K562 (cell line): ENCODE measurements around the gene MX1. TPM values are rescaled to one million over a fixed set of nuclear protein-coding genes. Genes with fewer than 3 reads are reported as not detected.

Experiments
- ATAC-seq: fragments of 200-7000 bp; cut with Tn5 transposase; 3 replicates; pipeline ENCODE4 v1.9.1; 2020; ENCODE audit warnings: moderate library complexity
- BruUV-seq: library from RNA; stranded (reverse); fragments of 400-500 nt; replicated peaks from 2 replicates; lab custom pipeline; 2021; lab: Mats Ljungman, UMichigan
- CTCF ChIA-PET: fragments of 300-600 bp; formaldehyde crosslinking; extraction: SDS; loops from one replicate; lab custom pipeline; 2021; ENCODE audit warnings: low intra/inter-chr PET ratio; lab: Yijun Ruan, JAX
- POLR2A ChIA-PET: fragments of 300-600, 350-650 bp; sonication (Branson Sonifier 250); formaldehyde crosslinking; extraction: SDS; loops from one replicate; lab custom pipeline; 2021; ENCODE audit warnings: antibody characterized with exemption, inconsistent platforms; lab: Yijun Ruan, JAX
- DNase-seq, 4 experiments: peaks; one replicate each; pipeline versions ENCODE4 v3.0.0 to v3.0.0-alpha.2; 2011 to 2018; ENCODE audit warnings: low spot score in 3 of 4, mixed read lengths in 3 of 4; ENCODE audit errors: extremely low read depth in 1 of 4
- FAIRE-seq: peaks from 2 replicates; lab custom pipeline; 2011; peaks lifted over from hg19 to GRCh38; lab: Jason Lieb, UNC
- H2AFZ ChIP-seq: 2 replicates; pipeline ENCODE4 v1.6.0; 2011; ENCODE audit warnings: low read depth, low read length, control low read depth, inconsistent platforms
- H3K27ac ChIP-seq: fragments of 200-600 bp; 3 replicates; pipeline ENCODE4 v1.8.0; 2011; ENCODE audit warnings: low read depth, mild to moderate bottlenecking, control low read depth, inconsistent platforms, low read length, moderate library complexity, mixed read lengths; ENCODE audit errors: extremely low read depth
- H3K27me3 ChIP-seq, 2 experiments: fragments of 300-600 bp in 1 of 2; 2 replicates in 1 of 2; 3 replicates in 1 of 2; pipeline versions ENCODE4 v1.6.0 to v1.8.0; 2011; ENCODE audit warnings: inconsistent platforms in 2 of 2, low read length in 2 of 2, mild to moderate bottlenecking in 1 of 2, mixed read lengths in 1 of 2, moderate library complexity in 1 of 2; ENCODE audit not compliant: control insufficient read depth in 2 of 2, insufficient read depth in 2 of 2
- H3K36me3 ChIP-seq: fragments of 300-600 bp; 3 replicates; pipeline ENCODE4 v1.8.0; 2011; ENCODE audit warnings: mild to moderate bottlenecking, low read length, inconsistent platforms; ENCODE audit not compliant: control insufficient read depth, insufficient read depth
- H3K4me1 ChIP-seq, 2 experiments: fragments of 200-600 bp in 1 of 2; replicated peaks in 1 of 2; 2 replicates in 1 of 2; 3 replicates in 1 of 2; pipeline versions ENCODE4 v1.5.1 to v1.8.0; 2011; ENCODE audit warnings: inconsistent platforms in 2 of 2, low read length in 2 of 2, mild to moderate bottlenecking in 1 of 2, mixed read lengths in 1 of 2, moderate library complexity in 1 of 2; ENCODE audit not compliant: control insufficient read depth in 2 of 2, insufficient read depth in 2 of 2
- H3K4me2 ChIP-seq: 2 replicates; pipeline ENCODE4 v1.6.1; 2011; ENCODE audit warnings: low read length, control low read depth, inconsistent platforms, mixed read lengths; ENCODE audit not compliant: insufficient read depth
- H3K4me3 ChIP-seq: fragments of 200-600 bp; sonication (generic), shearing (Covaris generic); 2 replicates; pipeline ENCODE4 v1.5.1; 2016; ENCODE audit warnings: control low read depth, inconsistent platforms
- H3K79me2 ChIP-seq: fragments of 200-600 bp; 3 replicates; pipeline ENCODE4 v1.8.0; 2011; ENCODE audit warnings: low read length, inconsistent platforms; ENCODE audit not compliant: control insufficient read depth, insufficient read depth
- H3K9ac ChIP-seq, 2 experiments: 2 replicates each; pipeline versions ENCODE4 v1.6.0 to v1.6.1; 2011; ENCODE audit warnings: low read depth in 2 of 2, low read length in 2 of 2, control low read depth in 1 of 2, inconsistent platforms in 1 of 2, mild to moderate bottlenecking in 1 of 2, mixed read lengths in 1 of 2; ENCODE audit not compliant: insufficient read depth in 1 of 2
- H3K9me1 ChIP-seq: one replicate; pipeline ENCODE4 v1.6.0; 2011; ENCODE audit warnings: inconsistent platforms, mild to moderate bottlenecking, low read length, moderate library complexity; ENCODE audit not compliant: control insufficient read depth, insufficient read depth
- H3K9me3 ChIP-seq: replicated peaks from 2 replicates; pipeline ENCODE4 v1.5.1; 2011; ENCODE audit warnings: low read depth, low read length, inconsistent platforms; ENCODE audit not compliant: control insufficient read depth, insufficient read depth
- H4K20me1 ChIP-seq: replicated peaks from 2 replicates; pipeline ENCODE4 v1.6.1; 2011; ENCODE audit warnings: low read length, inconsistent platforms, mixed read lengths; ENCODE audit not compliant: control insufficient read depth, insufficient read depth
- CBFA2T3 ChIP-seq: fragments of 450-650 bp; IDR thresholded peaks from 2 replicates; pipeline ENCODE4 v1.6.1; 2017
- HDAC3 ChIP-seq: fragments of 450-650 bp; IDR thresholded peaks from 2 replicates; pipeline ENCODE4 v1.6.1; 2018; ENCODE audit warnings: borderline replicate concordance, mild to moderate bottlenecking, moderate library complexity; ENCODE audit not compliant: partially characterized antibody
- IFI16 ChIP-seq: fragments of 250-450 bp; sonication (Bioruptor Pico); IDR thresholded peaks from 2 replicates; pipeline ENCODE4 v2.1.2; 2022; ENCODE audit warnings: mild to moderate bottlenecking, inconsistent platforms
- MEF2D ChIP-seq: conservative IDR thresholded peaks from 2 replicates; pipeline ENCODE4 v1.6.1; 2016; ENCODE audit warnings: low read depth, missing genetic modification characterization, missing compliant biosample characterization
- PHF20 ChIP-seq: fragments of 450-650 bp; IDR thresholded peaks from 2 replicates; pipeline ENCODE4 v1.6.1; 2018; ENCODE audit not compliant: partially characterized antibody
- SMARCB1 ChIP-seq: IDR thresholded peaks from 2 replicates; pipeline ENCODE4 v1.6.1; 2011; ENCODE audit warnings: improper control_type of control experiment, low read depth; ENCODE audit not compliant: insufficient read length
- SRSF7 ChIP-seq: fragments of 200-400 bp; formaldehyde crosslinking; optimal IDR thresholded peaks from 2 replicates; pipeline ENCODE3; 2017; ENCODE audit warnings: mild to moderate bottlenecking, low read depth, low read length
- TGIF2 ChIP-seq: sonication (generic); formaldehyde crosslinking; IDR thresholded peaks from 2 replicates; pipeline ENCODE4 v1.8.1; 2022; ENCODE audit warnings: mild to moderate bottlenecking, missing genetic modification reagents, moderate library complexity
- ZC3H4 ChIP-seq: sonication (generic); formaldehyde crosslinking; IDR thresholded peaks from 2 replicates; pipeline ENCODE4 v1.9.0; 2021; ENCODE audit warnings: missing genetic modification reagents, borderline replicate concordance
- ZHX1 ChIP-seq: fragments of 150-350 bp; conservative IDR thresholded peaks from 2 replicates; pipeline ENCODE4 v1.6.1; 2014; ENCODE audit warnings: low read length
- ZNF740 ChIP-seq, 3 experiments: fragments of 200-800 bp in 1 of 3; sonication (Bioruptor generic) in 1 of 3; sonication (generic) in 1 of 3; formaldehyde crosslinking in 1 of 3; IDR thresholded peaks; 2 replicates each; pipeline versions ENCODE4 v1.6.1 to v1.8.0; 2016 to 2022; ENCODE audit warnings: mild to moderate bottlenecking in 2 of 3, missing compliant biosample characterization in 2 of 3, missing genetic modification characterization in 2 of 3, missing genetic modification reagents in 1 of 3
- ZNF75A ChIP-seq: fragments of 450-650 bp; formaldehyde crosslinking; IDR thresholded peaks from 2 replicates; pipeline ENCODE4 v1.4.0; 2020; ENCODE audit warnings: mild to moderate bottlenecking
- WGBS: fragments of 100-300 bp; shearing (Covaris generic); methylation state at CpG from one replicate; pipeline ENCODE4 v1.1.6; 2016; ENCODE audit warnings: low coverage, mixed read lengths; ENCODE audit not compliant: insufficient coverage; ENCODE audit errors: missing lambda C conversion rate; 5-methylcytosine and 5-hydroxymethylcytosine counted together
- in situ Hi-C: fragments of 300-500 bp; cut with MboI; formaldehyde crosslinking; loops from 4 replicates; pipeline ENCODE4 v1.15.0; 2018; ENCODE audit warnings: inconsistent platforms, mixed read lengths
- intact Hi-C: fragments of 100-400 bp; cut with micrococcal nuclease; formaldehyde crosslinking; loops from 2 replicates; pipeline ENCODE4 v1.14.2; 2022
- polyA plus RNA-seq, 8 experiments: library from polyadenylated mRNA; depleted of rRNA in 4 of 8; stranded (reverse) in 5 of 8; unstranded in 3 of 8; fragments of >200 nt; fragmentation: Nextera tagmentation in 2 of 8; fragmentation: Illumina TruSeq in 1 of 8; extraction: Ambion mirVana in 2 of 8; extraction: Trizol in 1 of 8; gene quantifications; 2 replicates each; pipeline versions ENCODE4 v1.2.1 to v1.2.3, GENCODE V29; 2011 to 2014; ENCODE audit warnings: inconsistent platforms in 1 of 8, missing spikeins in 1 of 8
- total RNA-seq, 7 experiments: library from RNA; depleted of rRNA in 6 of 7; stranded (reverse); fragments of >200 nt in 6 of 7; fragmentation: Illumina TruSeq in 2 of 7; extraction: Trizol in 2 of 7; gene quantifications; 2 replicates each; pipeline versions ENCODE4 v1.2.1 to v1.2.3, GENCODE V29; 2011 to 2021; ENCODE audit warnings: low replicate concordance in 1 of 7
- TF ChIP-seq, protein P1 (sequence below): fragments of 250-450 bp; sonication (Bioruptor Pico); IDR thresholded peaks from 2 replicates; pipeline ENCODE4 v1.8.0; 2021; ENCODE audit warnings: moderate library complexity, mild to moderate bottlenecking, inconsistent platforms
- TF ChIP-seq, protein P2 (sequence below), 2 experiments: fragments of 450-650 bp in 1 of 2; IDR thresholded peaks; 2 replicates each; pipeline ENCODE4 v1.6.1; 2011 to 2017; ENCODE audit warnings: low read depth in 2 of 2, antibody characterized with exemption in 1 of 2, borderline replicate concordance in 1 of 2, low read length in 1 of 2, mild to moderate bottlenecking in 1 of 2, mixed read lengths in 1 of 2; ENCODE audit not compliant: control insufficient read depth in 1 of 2

Gene MX1
- total and polyA plus RNA-seq, 9 of the 15 experiments (the other 6 are each of a cell fraction or from before 2014, with no cell fraction given), result 0.07 to 0.51 (median 0.21) TPM; not detected in 5

GRCh38 chr21:41403966-41404365 lies 22.1 kb upstream of the MX1 start:
- BruUV-seq, result no TSS peak
- in situ Hi-C loops (no loop called here), intact Hi-C loops (no loop called here)
- Histone ChIP-seq H3K27me3 (peaks cover 18 to 43% of the 10 kb centered on the region in 2 experiments; a peak in 3 of 5 replicates), H3K79me2 (no peaks in the 10 kb centered on the region), H4K20me1 (no peaks in the 10 kb centered on the region), H3K9me3 (no peaks in the 10 kb centered on the region), H3K4me2 (no peak overlapping the region), H3K4me1 (no peaks in the 10 kb centered on the region), H3K27ac (no peak overlapping the region), H3K4me3 (no peak overlapping the region), H3K36me3 (no peaks in the 10 kb centered on the region), H2AFZ (no peak overlapping the region), H3K9me1 (no peaks in the 10 kb centered on the region), H3K9ac (no peak overlapping the region)
- DNase-seq (no peak), ATAC-seq (no peak), FAIRE-seq (no peak)
- ChIA-PET CTCF (no interaction called here), POLR2A (interaction anchor here (1.3 kb wide), 1 partner anchor 8 kb away, joined by 3 read pairs; no protein-coding TSS in a partner anchor)
- whole genome bisulfite sequencing, result 2% methylated on average over 10 of the region's 10 CpGs
- TF ChIP-seq ZHX1, result no peak
- no peak for TF ChIP-seq CBFA2T3
- no peak for TF ChIP-seq ZC3H4
- no peak for TF ChIP-seq ZNF740 (CRISPR knock-in tag; IDR thresholded peaks at IDR 0.05)
- TF ChIP-seq ZNF740 (tag; IDR thresholded peaks at IDR 0.05), result no peak
- no peak for TF ChIP-seq SRSF7
- no peak for TF ChIP-seq ZNF75A
- TF ChIP-seq PHF20, result no peak
- TF ChIP-seq, protein P1, sequence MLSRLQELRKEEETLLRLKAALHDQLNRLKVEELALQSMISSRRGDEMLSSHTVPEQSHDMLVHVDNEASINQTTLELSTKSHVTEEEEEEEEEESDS (CRISPR knock-in tag), result no peak
- TF ChIP-seq HDAC3, result no peak
- no peak for TF ChIP-seq IFI16
- TF ChIP-seq, protein P2, sequence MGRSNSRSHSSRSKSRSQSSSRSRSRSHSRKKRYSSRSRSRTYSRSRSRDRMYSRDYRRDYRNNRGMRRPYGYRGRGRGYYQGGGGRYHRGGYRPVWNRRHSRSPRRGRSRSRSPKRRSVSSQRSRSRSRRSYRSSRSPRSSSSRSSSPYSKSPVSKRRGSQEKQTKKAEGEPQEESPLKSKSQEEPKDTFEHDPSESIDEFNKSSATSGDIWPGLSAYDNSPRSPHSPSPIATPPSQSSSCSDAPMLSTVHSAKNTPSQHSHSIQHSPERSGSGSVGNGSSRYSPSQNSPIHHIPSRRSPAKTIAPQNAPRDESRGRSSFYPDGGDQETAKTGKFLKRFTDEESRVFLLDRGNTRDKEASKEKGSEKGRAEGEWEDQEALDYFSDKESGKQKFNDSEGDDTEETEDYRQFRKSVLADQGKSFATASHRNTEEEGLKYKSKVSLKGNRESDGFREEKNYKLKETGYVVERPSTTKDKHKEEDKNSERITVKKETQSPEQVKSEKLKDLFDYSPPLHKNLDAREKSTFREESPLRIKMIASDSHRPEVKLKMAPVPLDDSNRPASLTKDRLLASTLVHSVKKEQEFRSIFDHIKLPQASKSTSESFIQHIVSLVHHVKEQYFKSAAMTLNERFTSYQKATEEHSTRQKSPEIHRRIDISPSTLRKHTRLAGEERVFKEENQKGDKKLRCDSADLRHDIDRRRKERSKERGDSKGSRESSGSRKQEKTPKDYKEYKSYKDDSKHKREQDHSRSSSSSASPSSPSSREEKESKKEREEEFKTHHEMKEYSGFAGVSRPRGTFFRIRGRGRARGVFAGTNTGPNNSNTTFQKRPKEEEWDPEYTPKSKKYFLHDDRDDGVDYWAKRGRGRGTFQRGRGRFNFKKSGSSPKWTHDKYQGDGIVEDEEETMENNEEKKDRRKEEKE (IDR thresholded peaks at IDR 0.05; ENCODE audit: borderline replicate concordance in 1 of 2, control insufficient read depth in 1 of 2, low read depth in 2 of 2, low read length in 1 of 2), result no peak
- TF ChIP-seq SMARCB1, result no peak
- no peak for TF ChIP-seq TGIF2 (CRISPR knock-in tag)
- TF ChIP-seq MEF2D (tag), result no peak
